Loucy (cell line): ENCODE results near the gene ANKRD65.

ENCODE experiments used
- EZH2phosphoT487 ChIP-seq: fragments of 200-600 bp; IDR thresholded peaks from 2 replicates; pipeline ENCODE4 v1.6.1; 2018; ENCODE audit warnings: antibody characterized with exemption, mild to moderate bottlenecking, moderate library complexity, borderline replicate concordance
- TF ChIP-seq, protein P1 (sequence below): fragments of 200-600 bp; sonication (generic); conservative IDR thresholded peaks from 2 replicates; pipeline ENCODE4 v1.5.1; 2014; ENCODE audit warnings: mild to moderate bottlenecking, antibody characterized with exemption, low read length

DNA sequence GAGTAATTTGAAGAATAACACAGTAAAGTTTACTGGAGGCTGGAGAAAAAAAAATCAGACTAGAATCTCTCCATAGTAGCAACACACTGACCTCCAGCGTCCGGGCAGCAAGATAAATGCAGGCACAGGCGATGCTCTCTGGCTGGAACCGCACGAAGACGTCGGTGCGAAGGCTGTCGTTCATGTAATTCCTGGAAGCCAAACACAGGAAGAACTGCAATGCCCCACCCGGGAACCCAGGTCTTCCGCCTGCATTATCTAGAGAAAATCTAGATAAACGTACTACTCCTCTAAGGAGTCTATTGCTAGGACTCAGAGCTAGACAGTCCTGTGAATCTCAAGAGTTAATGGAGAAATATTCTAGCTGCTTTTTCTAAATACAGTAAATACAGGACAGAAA, 30.4 kb downstream of the ANKRD65 start:
- TF ChIP-seq, protein P1, sequence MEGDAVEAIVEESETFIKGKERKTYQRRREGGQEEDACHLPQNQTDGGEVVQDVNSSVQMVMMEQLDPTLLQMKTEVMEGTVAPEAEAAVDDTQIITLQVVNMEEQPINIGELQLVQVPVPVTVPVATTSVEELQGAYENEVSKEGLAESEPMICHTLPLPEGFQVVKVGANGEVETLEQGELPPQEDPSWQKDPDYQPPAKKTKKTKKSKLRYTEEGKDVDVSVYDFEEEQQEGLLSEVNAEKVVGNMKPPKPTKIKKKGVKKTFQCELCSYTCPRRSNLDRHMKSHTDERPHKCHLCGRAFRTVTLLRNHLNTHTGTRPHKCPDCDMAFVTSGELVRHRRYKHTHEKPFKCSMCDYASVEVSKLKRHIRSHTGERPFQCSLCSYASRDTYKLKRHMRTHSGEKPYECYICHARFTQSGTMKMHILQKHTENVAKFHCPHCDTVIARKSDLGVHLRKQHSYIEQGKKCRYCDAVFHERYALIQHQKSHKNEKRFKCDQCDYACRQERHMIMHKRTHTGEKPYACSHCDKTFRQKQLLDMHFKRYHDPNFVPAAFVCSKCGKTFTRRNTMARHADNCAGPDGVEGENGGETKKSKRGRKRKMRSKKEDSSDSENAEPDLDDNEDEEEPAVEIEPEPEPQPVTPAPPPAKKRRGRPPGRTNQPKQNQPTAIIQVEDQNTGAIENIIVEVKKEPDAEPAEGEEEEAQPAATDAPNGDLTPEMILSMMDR, result no peak
- TF ChIP-seq EZH2phosphoT487, result no peak
